Measurements from ENCODE around the gene PLD3. TPM values are rescaled to one million over a fixed set of nuclear protein-coding genes. Genes with fewer than 3 reads are reported as not detected.

Gene PLD3
- total RNA-seq, 1 experiment from 2014 or later: 146 TPM

DNA sequence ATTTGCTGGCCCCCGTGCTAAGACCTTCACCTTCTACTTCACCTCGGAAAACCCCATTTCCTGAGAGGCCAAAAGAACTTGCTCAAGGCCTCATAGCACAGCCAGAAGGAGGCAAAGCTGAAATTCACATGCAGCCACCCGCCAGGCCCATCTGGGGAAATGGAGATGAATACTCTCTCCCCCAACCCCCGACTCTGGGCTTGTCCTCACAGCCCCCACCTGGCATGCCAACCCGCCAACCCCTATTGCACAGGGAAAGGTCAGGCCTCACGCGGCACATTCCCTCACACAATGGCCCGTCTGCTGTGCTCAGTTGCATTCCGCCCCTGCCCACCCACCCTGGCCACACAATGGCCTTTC is 61.5 kb downstream of the PLD3 start:
- intact Hi-C loops (cut with micrococcal nuclease; ENCODE audit: unreplicated experiment): no loop called here
- TF ChIP-seq EZH2 (IDR thresholded peaks at IDR 0.05; ENCODE audit: low read depth): no peak
- TF ChIP-seq, protein P1, sequence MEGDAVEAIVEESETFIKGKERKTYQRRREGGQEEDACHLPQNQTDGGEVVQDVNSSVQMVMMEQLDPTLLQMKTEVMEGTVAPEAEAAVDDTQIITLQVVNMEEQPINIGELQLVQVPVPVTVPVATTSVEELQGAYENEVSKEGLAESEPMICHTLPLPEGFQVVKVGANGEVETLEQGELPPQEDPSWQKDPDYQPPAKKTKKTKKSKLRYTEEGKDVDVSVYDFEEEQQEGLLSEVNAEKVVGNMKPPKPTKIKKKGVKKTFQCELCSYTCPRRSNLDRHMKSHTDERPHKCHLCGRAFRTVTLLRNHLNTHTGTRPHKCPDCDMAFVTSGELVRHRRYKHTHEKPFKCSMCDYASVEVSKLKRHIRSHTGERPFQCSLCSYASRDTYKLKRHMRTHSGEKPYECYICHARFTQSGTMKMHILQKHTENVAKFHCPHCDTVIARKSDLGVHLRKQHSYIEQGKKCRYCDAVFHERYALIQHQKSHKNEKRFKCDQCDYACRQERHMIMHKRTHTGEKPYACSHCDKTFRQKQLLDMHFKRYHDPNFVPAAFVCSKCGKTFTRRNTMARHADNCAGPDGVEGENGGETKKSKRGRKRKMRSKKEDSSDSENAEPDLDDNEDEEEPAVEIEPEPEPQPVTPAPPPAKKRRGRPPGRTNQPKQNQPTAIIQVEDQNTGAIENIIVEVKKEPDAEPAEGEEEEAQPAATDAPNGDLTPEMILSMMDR (conservative IDR thresholded peaks at IDR 0.05): no peak
- CTCF ChIA-PET: no interaction called here

DNA sequence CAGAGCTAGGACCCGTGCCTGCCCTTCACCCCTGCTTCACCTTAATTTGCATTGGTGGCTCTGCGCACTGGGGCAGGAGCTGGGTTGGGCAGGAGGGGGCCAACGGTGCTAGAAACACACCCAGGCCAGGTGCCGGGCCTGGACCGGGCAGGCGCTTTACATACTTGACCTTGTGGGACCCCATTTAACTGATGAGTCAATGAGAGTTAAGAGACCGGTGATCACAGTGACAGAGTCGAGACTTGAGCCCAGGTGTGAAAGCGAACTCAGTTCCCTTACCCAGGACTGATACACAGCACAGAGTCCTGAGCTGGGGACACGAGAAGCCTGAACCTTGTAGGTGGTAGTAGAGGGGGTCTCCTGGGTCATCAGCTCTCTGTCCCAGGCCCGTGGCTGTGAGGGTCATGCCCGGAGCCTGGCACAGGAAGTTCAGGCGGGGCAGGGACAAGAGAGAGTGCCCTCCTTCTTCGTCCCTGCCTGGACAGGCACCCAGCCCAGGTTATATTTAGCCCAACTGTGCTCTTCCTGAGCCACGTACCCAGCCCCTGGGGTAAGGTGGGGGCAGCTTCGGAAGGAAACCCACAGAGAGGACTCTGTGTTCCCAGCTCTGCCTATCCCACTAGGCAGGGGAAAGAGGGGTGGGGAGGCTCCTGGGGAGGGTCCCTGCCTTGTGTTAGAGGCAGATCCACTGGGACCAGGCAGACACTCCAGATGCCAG is 62.8 kb downstream of the PLD3 start:
- H3K4me2 ChIP-seq: no peak overlapping the region
- TF ChIP-seq EZH2 (IDR thresholded peaks at IDR 0.05; ENCODE audit: low read depth): no peak
- TF ChIP-seq, protein P1 (conservative IDR thresholded peaks at IDR 0.05): no peak
- no peaks in the 10 kb centered on the region for H3K27me3 ChIP-seq (ENCODE audit: insufficient read depth, low read depth)
- no peaks in the 10 kb centered on the region for H3K9me2 ChIP-seq (ENCODE audit: insufficient read depth)
- H3F3A ChIP-seq (ENCODE audit: insufficient read depth, low read depth): peaks cover 8% of the 10 kb centered on the region; the same call in 1 of the 2 replicates
- no peak overlapping the region for H3K27ac ChIP-seq
- ChIA-PET POLR2A (ENCODE audit: unreplicated experiment) (no interaction called here), CTCF (interaction anchor here (0.6 kb wide), 1 partner anchor 223 kb away, joined by 3 read pairs; no protein-coding TSS in a partner anchor)
- H3K4me1 ChIP-seq (replicated peaks; ENCODE audit: insufficient read depth): no peaks in the 10 kb centered on the region
- H3K79me2 ChIP-seq (ENCODE audit: low read depth): no peaks in the 10 kb centered on the region
- H3K36me3 ChIP-seq (ENCODE audit: low read depth): no peaks in the 10 kb centered on the region
- H2AFZ ChIP-seq: no peak overlapping the region
- DNase-seq: no peak
- no peaks in the 10 kb centered on the region for H4K20me1 ChIP-seq (ENCODE audit: insufficient read depth)
- no TSS peak for BruUV-seq (replicated peaks)
- intact Hi-C loops (cut with micrococcal nuclease; ENCODE audit: unreplicated experiment): no loop called here
- H3K9me3 ChIP-seq (ENCODE audit: insufficient read depth, low read depth): no peaks in the 10 kb centered on the region
- no peak overlapping the region for H3K4me3 ChIP-seq

More for the DNA sequence above, 61.5 kb downstream of the PLD3 start:
- H4K20me1 ChIP-seq (ENCODE audit: insufficient read depth): no peaks in the 10 kb centered on the region
- no peak overlapping the region for H3K4me2 ChIP-seq
- no peaks in the 10 kb centered on the region for H3K36me3 ChIP-seq (ENCODE audit: low read depth)
- H2AFZ ChIP-seq: no peak overlapping the region
- no peak overlapping the region for H3K27ac ChIP-seq
- no peaks in the 10 kb centered on the region for H3K9me3 ChIP-seq (ENCODE audit: insufficient read depth, low read depth)
- no peaks in the 10 kb centered on the region for H3K4me1 ChIP-seq (replicated peaks; ENCODE audit: insufficient read depth)
- H3K27me3 ChIP-seq (ENCODE audit: insufficient read depth, low read depth): no peaks in the 10 kb centered on the region
- no peaks in the 10 kb centered on the region for H3K9me2 ChIP-seq (ENCODE audit: insufficient read depth)
- no peaks in the 10 kb centered on the region; the same call in 1 of the 2 replicates for H3F3A ChIP-seq (ENCODE audit: insufficient read depth, low read depth)
- no peak overlapping the region for H3K4me3 ChIP-seq
- POLR2A ChIA-PET (ENCODE audit: unreplicated experiment): no interaction called here
- no peaks in the 10 kb centered on the region for H3K79me2 ChIP-seq (ENCODE audit: low read depth)
- no peak for DNase-seq
- no TSS peak for BruUV-seq (replicated peaks)

DNA sequence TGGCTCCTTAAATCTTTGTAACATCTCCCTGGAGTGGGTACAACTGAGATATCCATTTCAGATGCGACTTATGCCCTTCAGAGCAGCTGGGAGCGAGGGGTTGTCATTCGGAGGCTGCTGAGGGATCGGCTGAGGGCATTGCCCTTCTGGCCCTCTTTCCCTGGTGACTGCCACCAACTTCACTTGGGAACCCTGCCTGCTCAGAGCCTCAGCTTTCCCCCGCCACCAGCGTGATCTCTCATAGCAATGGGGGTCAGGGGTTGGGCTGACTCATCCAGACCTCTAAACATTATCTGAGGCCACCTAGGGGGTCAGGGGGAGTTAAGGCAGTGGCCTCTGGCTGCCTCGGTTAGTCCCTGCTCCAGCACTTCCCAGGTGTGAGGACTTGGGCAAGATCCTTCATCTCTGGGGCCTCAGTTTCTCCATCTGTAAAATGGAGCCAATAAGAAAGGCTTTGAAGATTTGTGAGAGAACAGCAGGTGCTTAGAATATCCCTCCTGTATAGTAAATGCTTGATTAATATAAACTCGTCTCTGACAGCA is 63.5 kb downstream of the PLD3 start:
- TF ChIP-seq EZH2 (IDR thresholded peaks at IDR 0.05; ENCODE audit: low read depth): no peak
- TF ChIP-seq, protein P1 (conservative IDR thresholded peaks at IDR 0.05): no peak
- POLR2A ChIA-PET (ENCODE audit: unreplicated experiment): no interaction called here
- no peaks in the 10 kb centered on the region for H4K20me1 ChIP-seq (ENCODE audit: insufficient read depth)
- no peaks in the 10 kb centered on the region; the same call in 1 of the 2 replicates for H3K4me1 ChIP-seq (replicated peaks; ENCODE audit: insufficient read depth)
- H3K79me2 ChIP-seq (ENCODE audit: low read depth): no peaks in the 10 kb centered on the region
- CTCF ChIA-PET: interaction anchor here (0.6 kb wide), 1 partner anchor 223 kb away, joined by 3 read pairs; no protein-coding TSS in a partner anchor
- peaks cover 14% of the 10 kb centered on the region for H3F3A ChIP-seq (ENCODE audit: insufficient read depth, low read depth)
- H3K36me3 ChIP-seq (ENCODE audit: low read depth): no peaks in the 10 kb centered on the region
- no peak overlapping the region for H3K4me2 ChIP-seq
- no peaks in the 10 kb centered on the region for H3K9me3 ChIP-seq (ENCODE audit: insufficient read depth, low read depth)
- no peak overlapping the region for H3K27ac ChIP-seq
- H3K9me2 ChIP-seq (ENCODE audit: insufficient read depth): no peaks in the 10 kb centered on the region
- no peak for DNase-seq
- no TSS peak for BruUV-seq (replicated peaks)
- H3K4me3 ChIP-seq: no peak overlapping the region
- H3K27me3 ChIP-seq (ENCODE audit: insufficient read depth, low read depth): no peaks in the 10 kb centered on the region
- intact Hi-C loops (cut with micrococcal nuclease; ENCODE audit: unreplicated experiment): no loop called here
- H2AFZ ChIP-seq: no peak overlapping the region

All from PC-9 (cell line).